ENCODE measurements around the gene SLC27A4.

SLC27A4 gene

GRCh38 chr9:128339761-128340690 is at the start of gene SLC27A4:
SLC27A4 (plus strand) TSS chr9:128340527; CDS start chr9:128343133, 2,606 bp downstream.
- peak; percentile 79 to 84 for DNase-seq

GRCh38 chr9:128292009-128292408 is 48.3 kb upstream of the SLC27A4 start:
- no peak for DNase-seq

GRCh38 chr9:128293091-128293490 is 47.2 kb upstream of the SLC27A4 start:
- DNase-seq = no peak

GRCh38 chr9:128294142-128294541 is 46.2 kb upstream of the SLC27A4 start:
- DNase-seq = no peak

GRCh38 chr9:128296340-128297220 is 43.7 kb upstream of the SLC27A4 start:
- no peak for DNase-seq

DNA sequence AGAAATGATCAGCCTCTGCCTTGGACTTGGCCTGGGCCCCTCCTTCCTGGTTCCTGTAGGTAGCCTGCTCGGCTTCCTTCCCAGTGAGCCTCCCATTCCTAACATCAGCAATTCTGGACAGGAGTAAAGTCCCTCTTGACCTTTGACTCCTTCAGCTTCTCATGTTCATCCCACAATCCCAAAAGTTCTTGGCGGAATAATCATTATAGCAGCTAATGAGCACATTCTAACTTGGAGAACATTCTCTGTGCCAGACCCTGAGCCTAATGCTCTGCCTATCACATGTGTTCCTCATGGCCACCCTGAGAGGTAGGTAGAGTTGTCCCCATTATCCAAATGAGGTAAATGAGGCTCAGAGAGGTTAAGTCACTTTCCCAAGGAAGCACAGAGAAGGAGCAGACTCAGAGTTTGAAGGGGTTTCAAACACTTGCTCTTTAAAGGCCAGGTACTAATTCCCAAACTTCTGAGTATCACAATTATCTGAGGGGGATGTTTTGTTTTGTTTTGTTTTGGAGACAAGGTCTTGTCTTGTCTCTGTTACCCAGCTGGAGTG is 43.0 kb upstream of the SLC27A4 start:
- DNase-seq = no peak

- no peak for DNase-seq
These were observed 41.5 kb upstream of the SLC27A4 start for GRCh38 chr9:128298535-128299482.

- DNase-seq = no peak
These were observed 36.0 kb upstream of the SLC27A4 start for GRCh38 chr9:128304136-128304970.

- DNase-seq = no peak
These were observed 35.4 kb upstream of the SLC27A4 start for GRCh38 chr9:128304971-128305288.

- DNase-seq = no peak
These were observed 30.8 kb upstream of the SLC27A4 start for GRCh38 chr9:128309551-128309950.

DNA sequence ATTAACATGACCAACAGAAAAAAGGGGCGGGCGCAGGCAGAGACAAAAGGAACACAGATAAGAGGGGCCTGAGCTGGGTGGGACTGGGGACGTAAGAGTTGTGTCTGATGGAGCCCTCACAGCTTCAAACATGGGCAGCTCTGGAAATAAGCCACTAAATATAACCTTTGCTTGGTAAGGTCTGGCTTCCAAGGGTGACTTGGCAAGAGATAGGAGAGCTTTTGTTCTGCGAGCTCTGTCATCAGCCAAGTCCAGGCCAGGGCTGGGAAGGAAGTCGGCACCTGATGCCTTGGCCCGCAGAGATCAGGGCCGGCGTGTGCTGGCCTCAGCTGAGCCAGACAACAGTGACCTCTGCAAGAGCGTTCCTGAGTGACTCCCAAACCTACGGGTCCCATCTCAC is 29.9 kb upstream of the SLC27A4 start:
- no peak for DNase-seq

GRCh38 chr9:128314697-128315096 is 25.6 kb upstream of the SLC27A4 start:
- DNase-seq = no peak

GRCh38 chr9:128316421-128316820 is 23.9 kb upstream of the SLC27A4 start:
- DNase-seq = no peak

- DNase-seq = no peak
These were observed 22.7 kb upstream of the SLC27A4 start for GRCh38 chr9:128317629-128318028.

DNA sequence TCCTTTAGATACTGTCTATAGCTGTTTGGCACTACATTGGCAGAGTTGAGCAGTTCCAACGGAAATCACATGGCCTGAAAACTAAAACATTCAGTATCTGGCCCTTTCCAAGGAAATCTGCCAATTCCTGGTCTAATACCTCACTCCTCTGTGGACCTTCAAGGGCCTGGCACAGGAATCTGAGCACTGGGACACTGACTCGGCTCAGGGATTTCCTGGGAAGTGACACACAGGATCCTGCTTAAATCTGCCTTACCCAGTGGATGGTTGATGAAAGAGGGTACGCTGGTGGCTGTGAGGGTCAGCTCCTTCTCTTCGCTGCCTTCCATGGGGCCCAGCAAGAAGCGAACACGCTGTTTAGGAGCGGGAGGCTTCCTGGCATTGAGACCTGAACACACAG is 19.0 kb upstream of the SLC27A4 start:
- DNase-seq = no peak

DNA sequence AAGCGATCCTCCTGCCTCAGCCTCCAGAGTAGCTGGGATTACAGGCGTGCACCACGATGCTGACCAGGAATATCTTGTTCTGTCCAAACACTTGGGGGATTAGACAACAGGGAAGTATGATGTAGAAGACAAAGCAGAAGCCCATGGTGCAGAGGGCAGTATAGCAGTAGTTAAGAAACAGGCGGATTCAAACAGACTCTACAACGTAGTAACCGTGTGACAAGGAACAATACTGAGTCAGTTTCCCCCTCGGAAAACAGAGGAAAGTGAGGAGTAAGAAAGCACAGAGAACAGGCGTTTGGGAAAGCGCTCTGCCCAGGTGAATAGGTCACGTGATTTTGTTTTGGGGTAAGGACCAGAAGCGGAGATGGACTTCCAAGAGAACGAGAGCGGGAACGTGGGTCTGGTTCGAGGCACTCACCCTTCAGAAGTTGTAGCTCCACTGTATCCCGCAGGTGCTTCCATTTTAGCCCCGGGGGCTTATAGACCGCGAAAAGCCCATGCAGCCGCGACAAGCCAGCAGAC is 18.4 kb upstream of the SLC27A4 start:
- DNase-seq = no peak

GRCh38 chr9:128322404-128323211 is 17.7 kb upstream of the SLC27A4 start, which contains the start of the genes COQ4 and TRUB2:
COQ4 (plus strand) TSS chr9:128322839; CDS start chr9:128322859, 20 bp downstream.
TRUB2 (minus strand) TSS chr9:128322447; CDS start chr9:128322408, 39 bp downstream.
- DNase-seq = peak; percentile 95 to 96

DNA sequence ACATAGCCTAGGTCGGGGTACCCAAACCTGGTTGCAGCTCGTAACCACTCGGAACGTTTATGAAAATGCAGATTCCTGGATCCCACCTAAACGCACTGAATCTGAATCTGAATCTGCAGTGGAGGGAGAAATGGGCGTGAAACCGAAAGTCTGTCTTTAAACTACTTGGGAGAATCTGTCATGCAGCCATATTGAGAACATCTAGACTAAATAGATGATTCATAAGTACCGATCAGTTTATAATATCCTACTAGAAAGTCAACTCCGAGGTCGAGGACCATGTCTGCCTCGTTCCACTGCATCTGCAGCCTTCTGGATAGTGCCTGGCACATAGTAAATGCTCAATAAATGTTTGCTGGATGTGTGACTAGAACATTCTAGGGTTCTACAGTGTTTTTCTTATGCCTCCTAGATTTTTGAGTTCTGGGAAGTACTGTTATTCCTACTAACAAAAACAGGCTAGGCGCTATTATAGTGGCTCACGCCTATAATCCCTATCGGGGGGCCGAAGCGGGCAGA is 17.1 kb upstream of the SLC27A4 start:
- no peak for DNase-seq

GRCh38 chr9:128323791-128324190 is 16.5 kb upstream of the SLC27A4 start:
- no peak for DNase-seq

- DNase-seq = no peak
These were observed 15.9 kb upstream of the SLC27A4 start for GRCh38 chr9:128324401-128324800.

Measured in NCI-H2081 (cell line).